ENCODE data around the gene QSER1. TPM values are rescaled to one million over a fixed set of nuclear protein-coding genes. Genes with fewer than 3 reads are reported as not detected.

The QSER1 gene
- total and polyA plus RNA-seq, 5 donors from 2014 or later: 0.48 to 9.4 (median 0.67) TPM

- peaks cover 15 to 29% (median 22%) of the 10 kb centered on the region in 4 donors for H3K4me1 Mint-ChIP-seq
- DNase-seq (no peak), ATAC-seq (ENCODE audit: low read depth in 2 of 2) (no peak)
- peak overlapping the region; percentile 86 to 93 (median 87) for H3K27ac Mint-ChIP-seq
- no peaks in the 10 kb centered on the region for H3K9me3 Mint-ChIP-seq
- Histone ChIP-seq H3K4me3 (ENCODE audit: low read depth, low read length) (peak overlapping the region; percentile 72), H3K9me3 (ENCODE audit: control insufficient read depth in 2 of 2, low read length in 2 of 2) (no peaks in the 10 kb centered on the region), H3K27me3 (ENCODE audit: control insufficient read depth, insufficient read depth, low read length) (no peaks in the 10 kb centered on the region), H3K36me3 (ENCODE audit: control insufficient read depth, insufficient read depth, low read length) (no peaks in the 10 kb centered on the region), H3K4me1 (ENCODE audit: control insufficient read depth, insufficient read depth, low read length, poor library complexity, severe bottlenecking) (peaks cover 19% of the 10 kb centered on the region), H3K27ac (ENCODE audit: insufficient read depth, low read length, poor library complexity, severe bottlenecking) (peak overlapping the region; percentile 62)
- peak overlapping the region; percentile 89 to 98 (median 92) for H3K4me3 Mint-ChIP-seq
- H3K27me3 Mint-ChIP-seq: peaks cover 4% of the 10 kb centered on the region
- H3K36me3 Mint-ChIP-seq: no peaks in the 10 kb centered on the region
These were observed 805 bp upstream of the QSER1 start for GRCh38 chr11:32891657-32892354.

- DNase-seq (no peak), ATAC-seq (ENCODE audit: low read depth in 2 of 2) (no peak)
- Mint-ChIP-seq H3K27ac (no peak overlapping the region), H3K4me3 (peak overlapping the region in 3 of 4 donors; percentile 92 to 94 (median 93)), H3K36me3 (no peaks in the 10 kb centered on the region), H3K27me3 (peaks cover 4% of the 10 kb centered on the region), H3K9me3 (no peaks in the 10 kb centered on the region), H3K4me1 (peaks cover 23 to 36% (median 29%) of the 10 kb centered on the region in 4 donors)
- H3K27me3 ChIP-seq (ENCODE audit: control insufficient read depth, insufficient read depth, low read length): no peaks in the 10 kb centered on the region
- no peaks in the 10 kb centered on the region for H3K9me3 ChIP-seq (ENCODE audit: control insufficient read depth in 2 of 2, low read length in 2 of 2)
- peak overlapping the region; percentile 62 for H3K27ac ChIP-seq (ENCODE audit: insufficient read depth, low read length, poor library complexity, severe bottlenecking)
- no peak overlapping the region for H3K4me3 ChIP-seq (ENCODE audit: low read depth, low read length)
- H3K36me3 ChIP-seq (ENCODE audit: control insufficient read depth, insufficient read depth, low read length): no peaks in the 10 kb centered on the region
- peaks cover 19% of the 10 kb centered on the region for H3K4me1 ChIP-seq (ENCODE audit: control insufficient read depth, insufficient read depth, low read length, poor library complexity, severe bottlenecking)
These were observed 407 bp downstream of the QSER1 start for GRCh38 chr11:32893093-32893342.

- Histone ChIP-seq H3K4me3 (ENCODE audit: low read depth, low read length) (peak overlapping the region; percentile 79), H3K9me3 (ENCODE audit: control insufficient read depth in 2 of 2, low read length in 2 of 2) (no peaks in the 10 kb centered on the region), H3K36me3 (ENCODE audit: control insufficient read depth, insufficient read depth, low read length) (no peaks in the 10 kb centered on the region), H3K4me1 (ENCODE audit: control insufficient read depth, insufficient read depth, low read length, poor library complexity, severe bottlenecking) (peaks cover 19% of the 10 kb centered on the region), H3K27me3 (ENCODE audit: control insufficient read depth, insufficient read depth, low read length) (no peaks in the 10 kb centered on the region), H3K27ac (ENCODE audit: insufficient read depth, low read length, poor library complexity, severe bottlenecking) (peak overlapping the region; percentile 57)
- Mint-ChIP-seq H3K27ac (peak overlapping the region; percentile 86 to 91 (median 90)), H3K4me1 (peaks cover 23 to 36% (median 29%) of the 10 kb centered on the region in 4 donors), H3K27me3 (peaks cover 4% of the 10 kb centered on the region), H3K4me3 (peak overlapping the region; percentile 92 to 96 (median 94)), H3K36me3 (no peaks in the 10 kb centered on the region), H3K9me3 (no peaks in the 10 kb centered on the region)
- DNase-seq (peak in 2 of 3 donors; percentile 48 to 49), ATAC-seq (ENCODE audit: low read depth in 2 of 2) (peak; percentile 50)
These were observed 935 bp downstream of the QSER1 start for GRCh38 chr11:32893343-32894148.

- Histone ChIP-seq H3K27me3 (ENCODE audit: control insufficient read depth, insufficient read depth, low read length) (no peaks in the 10 kb centered on the region), H3K27ac (ENCODE audit: insufficient read depth, low read length, poor library complexity, severe bottlenecking) (peak overlapping the region; percentile 57), H3K4me3 (ENCODE audit: low read depth, low read length) (peak overlapping the region; percentile 79), H3K4me1 (ENCODE audit: control insufficient read depth, insufficient read depth, low read length, poor library complexity, severe bottlenecking) (peaks cover 19% of the 10 kb centered on the region), H3K36me3 (ENCODE audit: control insufficient read depth, insufficient read depth, low read length) (no peaks in the 10 kb centered on the region), H3K9me3 (ENCODE audit: control insufficient read depth in 2 of 2, low read length in 2 of 2) (no peaks in the 10 kb centered on the region)
- H3K4me1 Mint-ChIP-seq: peaks cover 27 to 41% (median 30%) of the 10 kb centered on the region in 4 donors
- H3K27ac Mint-ChIP-seq: peak overlapping the region; percentile 86 to 91 (median 90)
- H3K36me3 Mint-ChIP-seq: no peaks in the 10 kb centered on the region
- H3K4me3 Mint-ChIP-seq: peak overlapping the region; percentile 92 to 96 (median 94)
- no peak for ATAC-seq (ENCODE audit: low read depth in 2 of 2)
- no peaks in the 10 kb centered on the region for H3K9me3 Mint-ChIP-seq
- no peaks in the 10 kb centered on the region for H3K27me3 Mint-ChIP-seq
- DNase-seq: peak in 2 of 3 donors; percentile 16 to 46
These were observed 1.7 kb downstream of the QSER1 start for GRCh38 chr11:32894149-32894827.

- H3K4me1 Mint-ChIP-seq: peaks cover 27 to 47% (median 33%) of the 10 kb centered on the region in 4 donors
- no peaks in the 10 kb centered on the region for H3K9me3 ChIP-seq (ENCODE audit: control insufficient read depth in 2 of 2, low read length in 2 of 2)
- H3K4me3 ChIP-seq (ENCODE audit: low read depth, low read length): no peak overlapping the region
- no peak overlapping the region for H3K27ac Mint-ChIP-seq
- peaks cover 19% of the 10 kb centered on the region for H3K4me1 ChIP-seq (ENCODE audit: control insufficient read depth, insufficient read depth, low read length, poor library complexity, severe bottlenecking)
- no peaks in the 10 kb centered on the region for H3K36me3 ChIP-seq (ENCODE audit: control insufficient read depth, insufficient read depth, low read length)
- H3K4me3 Mint-ChIP-seq: peak overlapping the region in 3 of 4 donors; percentile 50 to 96 (median 93)
- H3K9me3 Mint-ChIP-seq: no peaks in the 10 kb centered on the region
- no peaks in the 10 kb centered on the region for H3K27me3 ChIP-seq (ENCODE audit: control insufficient read depth, insufficient read depth, low read length)
- H3K36me3 Mint-ChIP-seq: no peaks in the 10 kb centered on the region
- ATAC-seq (ENCODE audit: low read depth in 2 of 2) (no peak), DNase-seq (no peak)
- H3K27me3 Mint-ChIP-seq: no peaks in the 10 kb centered on the region
- no peak overlapping the region for H3K27ac ChIP-seq (ENCODE audit: insufficient read depth, low read length, poor library complexity, severe bottlenecking)
These were observed 2.3 kb downstream of the QSER1 start for GRCh38 chr11:32894921-32895320.

- ATAC-seq (ENCODE audit: low read depth in 2 of 2) (no peak), DNase-seq (no peak)
- Mint-ChIP-seq H3K27me3 (no peaks in the 10 kb centered on the region), H3K4me1 (peaks cover 27 to 49% (median 34%) of the 10 kb centered on the region in 4 donors), H3K27ac (peak overlapping the region in 1 of 3 donors; percentile 49), H3K9me3 (no peaks in the 10 kb centered on the region), H3K4me3 (peak overlapping the region in 3 of 4 donors; percentile 50 to 68 (median 55)), H3K36me3 (no peaks in the 10 kb centered on the region)
- Histone ChIP-seq H3K9me3 (ENCODE audit: control insufficient read depth in 2 of 2, low read length in 2 of 2) (no peaks in the 10 kb centered on the region), H3K4me1 (ENCODE audit: control insufficient read depth, insufficient read depth, low read length, poor library complexity, severe bottlenecking) (peaks cover 19% of the 10 kb centered on the region), H3K27ac (ENCODE audit: insufficient read depth, low read length, poor library complexity, severe bottlenecking) (no peak overlapping the region), H3K27me3 (ENCODE audit: control insufficient read depth, insufficient read depth, low read length) (no peaks in the 10 kb centered on the region), H3K4me3 (ENCODE audit: low read depth, low read length) (no peak overlapping the region), H3K36me3 (ENCODE audit: control insufficient read depth, insufficient read depth, low read length) (no peaks in the 10 kb centered on the region)
These were observed 2.9 kb downstream of the QSER1 start for GRCh38 chr11:32895471-32895870.

GRCh38 chr11:32897103-32897502 is 4.5 kb downstream of the QSER1 start:
- H3K27ac ChIP-seq (ENCODE audit: insufficient read depth, low read length, poor library complexity, severe bottlenecking): no peak overlapping the region
- H3K27me3 ChIP-seq (ENCODE audit: control insufficient read depth, insufficient read depth, low read length): no peaks in the 10 kb centered on the region
- Mint-ChIP-seq H3K4me1 (peaks cover 22 to 53% (median 35%) of the 10 kb centered on the region in 4 donors), H3K36me3 (peaks cover 3% of the 10 kb centered on the region), H3K27me3 (no peaks in the 10 kb centered on the region), H3K27ac (no peak overlapping the region), H3K9me3 (no peaks in the 10 kb centered on the region), H3K4me3 (peak overlapping the region in 1 of 4 donors; percentile 39)
- H3K4me3 ChIP-seq (ENCODE audit: low read depth, low read length): no peak overlapping the region
- no peaks in the 10 kb centered on the region for H3K9me3 ChIP-seq (ENCODE audit: control insufficient read depth in 2 of 2, low read length in 2 of 2)
- H3K36me3 ChIP-seq (ENCODE audit: control insufficient read depth, insufficient read depth, low read length): no peaks in the 10 kb centered on the region
- ATAC-seq (ENCODE audit: low read depth in 2 of 2) (no peak), DNase-seq (no peak)
- H3K4me1 ChIP-seq (ENCODE audit: control insufficient read depth, insufficient read depth, low read length, poor library complexity, severe bottlenecking): peaks cover 15% of the 10 kb centered on the region
